HG02763 (cell line): ENCODE measurements around the gene NOL4L.
"Not testable (repeated sequence)": the region's sequence is repeated elsewhere in the genome, so short reads cannot be mapped to it uniquely, and the experiment has no call there.

Experiments used
- ATAC-seq: cut with Tn5 transposase; IDR thresholded peaks from one replicate; pipeline ENCODE4 v1.9.1; 2021; ENCODE audit warnings: mild to moderate bottlenecking, moderate library complexity; ENCODE audit not compliant: unreplicated experiment

The NOL4L gene

DNA sequence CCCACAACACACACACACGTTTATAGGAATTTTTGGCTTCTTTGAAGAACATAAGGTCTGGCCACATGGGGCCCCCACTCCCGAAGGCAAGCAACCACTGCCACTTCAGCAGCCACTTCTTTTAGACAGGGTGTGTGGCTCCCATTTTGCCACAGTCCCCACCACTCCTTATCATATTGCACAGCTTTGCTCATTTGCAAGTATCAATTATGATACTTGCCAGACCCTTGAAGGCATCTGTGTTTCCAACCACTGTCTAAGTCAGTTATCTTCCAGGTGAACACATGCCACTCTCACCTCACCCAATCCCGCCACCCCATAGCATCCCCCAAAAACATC, 73.1 kb downstream of the NOL4L start:
- no peak for ATAC-seq

- no peak for ATAC-seq
Observed at GRCh38 chr20:32511358-32512046, 73.6 kb downstream of the NOL4L start.

DNA sequence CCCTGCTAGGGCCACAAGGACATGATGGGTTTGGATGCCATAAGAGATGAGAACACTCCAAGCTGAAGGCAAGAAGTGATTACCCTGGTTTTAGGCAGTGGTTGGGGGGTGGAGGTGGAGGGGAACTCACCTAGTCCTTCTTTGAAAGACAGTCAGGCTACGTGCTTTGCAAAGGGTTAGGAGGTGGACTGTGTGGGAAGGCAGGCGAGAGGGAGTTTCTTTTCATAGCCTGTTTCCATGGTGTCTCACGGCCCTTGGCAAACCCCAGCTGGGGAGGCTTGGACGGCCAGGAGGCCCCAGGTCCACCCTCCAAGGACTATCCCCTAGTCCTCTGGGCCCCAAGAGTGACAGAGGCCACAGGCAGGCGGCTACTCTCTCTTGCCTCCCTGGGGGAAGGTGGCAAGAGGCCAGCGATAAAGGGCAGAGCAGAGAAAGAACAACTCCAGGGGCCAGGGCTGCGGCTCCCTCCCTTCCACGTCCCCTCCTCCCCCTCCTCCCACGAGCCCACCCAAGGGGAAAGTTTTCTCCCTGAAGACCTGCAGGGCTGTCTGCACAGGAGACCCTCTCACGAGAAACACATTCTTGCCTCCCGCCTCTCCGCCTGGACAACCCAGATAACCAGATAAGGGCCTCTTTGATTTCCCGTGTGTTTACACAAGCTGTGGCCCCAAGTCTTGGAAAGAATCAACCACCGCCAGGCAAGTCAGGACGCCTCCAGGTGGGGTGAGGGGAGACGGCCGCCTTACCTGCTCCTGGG, 74.4 kb downstream of the NOL4L start:
- ATAC-seq, result no peak

DNA sequence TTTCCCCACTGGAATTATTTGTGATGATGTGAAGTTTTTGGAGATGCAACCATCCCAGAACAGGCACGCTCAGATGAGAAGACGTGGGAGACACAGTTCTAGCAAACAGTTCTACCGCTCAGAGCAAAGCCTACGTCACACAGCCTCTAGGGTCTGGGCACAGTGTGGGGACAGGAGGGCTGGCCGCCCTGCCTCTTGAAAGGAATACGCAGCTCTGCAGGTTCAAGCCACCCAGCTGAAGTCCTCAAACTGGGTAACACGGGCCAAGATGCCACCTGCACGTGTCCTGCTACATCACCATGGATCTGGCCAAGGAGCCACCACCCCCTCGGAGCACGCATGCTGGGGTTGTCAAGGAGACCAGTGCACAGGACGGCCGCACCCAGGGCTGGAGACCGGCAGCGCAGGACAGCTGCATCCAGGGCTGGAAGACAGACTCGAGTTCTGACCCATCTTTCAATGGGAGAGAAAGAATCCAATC, 75.0 kb downstream of the NOL4L start:
- ATAC-seq, result no peak

- no peak for ATAC-seq
Observed at GRCh38 chr20:32509639-32510066, 75.5 kb downstream of the NOL4L start.

DNA sequence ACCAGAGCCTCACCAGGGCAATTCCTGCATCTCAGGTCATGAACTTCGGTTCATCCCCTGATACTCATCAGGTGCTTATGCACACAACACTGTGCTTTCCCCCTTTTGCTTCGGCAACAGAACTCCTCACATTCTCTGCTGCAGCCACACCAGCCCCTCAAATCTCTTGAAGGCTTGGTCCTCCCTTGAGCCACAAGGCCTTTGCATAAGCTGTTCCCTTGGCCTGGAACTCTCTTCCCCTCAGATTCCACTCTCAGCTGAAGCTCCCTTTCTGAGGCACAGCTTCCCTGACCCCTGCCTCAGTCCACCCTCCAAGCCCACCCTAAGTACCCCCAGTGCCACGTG, 76.4 kb downstream of the NOL4L start:
- no peak for ATAC-seq

GRCh38 chr20:32507998-32508774, 76.9 kb downstream of the NOL4L start:
- ATAC-seq, result no peak

GRCh38 chr20:32506721-32507120, 78.4 kb downstream of the NOL4L start:
- no peak for ATAC-seq

DNA sequence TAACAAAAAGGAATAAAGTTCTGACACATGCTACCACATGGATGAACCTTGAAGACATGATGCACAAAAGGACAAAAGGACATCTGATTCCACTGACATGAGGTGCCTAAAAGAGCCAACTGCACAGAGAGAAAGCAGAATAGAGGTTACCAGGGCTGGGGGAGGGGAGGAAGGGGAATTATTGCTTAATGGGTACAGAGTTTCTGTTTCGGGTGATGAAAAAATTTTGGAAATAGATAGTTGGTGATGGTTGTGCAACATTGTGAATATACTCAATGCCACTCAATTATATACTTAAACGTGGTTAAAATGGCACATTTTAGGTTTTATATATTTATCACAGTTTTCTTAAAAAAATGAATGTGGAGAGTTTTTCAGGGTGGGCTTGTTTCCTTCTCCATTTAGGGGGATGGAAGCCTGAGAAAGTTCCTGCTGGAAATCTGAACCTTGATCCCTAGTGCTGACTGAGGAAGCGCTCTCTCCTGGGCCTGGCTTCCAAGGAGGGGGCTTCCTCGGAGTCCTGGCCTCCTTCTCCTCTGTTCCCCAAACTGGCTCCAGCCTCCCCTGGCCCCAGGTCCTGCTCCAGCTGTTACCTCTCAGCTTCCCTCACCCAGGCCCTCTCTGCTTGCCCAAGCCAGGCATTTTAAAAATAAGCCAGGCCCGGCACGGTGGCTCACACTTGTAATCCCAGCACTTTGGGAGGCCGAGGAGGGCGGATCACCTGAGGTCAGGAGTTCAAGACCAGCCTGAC, 79.2 kb downstream of the NOL4L start:
- no peak for ATAC-seq

GRCh38 chr20:32501709-32502108, 83.4 kb downstream of the NOL4L start:
- ATAC-seq, result no peak

GRCh38 chr20:32497589-32498224, 87.4 kb downstream of the NOL4L start:
- no peak for ATAC-seq

DNA sequence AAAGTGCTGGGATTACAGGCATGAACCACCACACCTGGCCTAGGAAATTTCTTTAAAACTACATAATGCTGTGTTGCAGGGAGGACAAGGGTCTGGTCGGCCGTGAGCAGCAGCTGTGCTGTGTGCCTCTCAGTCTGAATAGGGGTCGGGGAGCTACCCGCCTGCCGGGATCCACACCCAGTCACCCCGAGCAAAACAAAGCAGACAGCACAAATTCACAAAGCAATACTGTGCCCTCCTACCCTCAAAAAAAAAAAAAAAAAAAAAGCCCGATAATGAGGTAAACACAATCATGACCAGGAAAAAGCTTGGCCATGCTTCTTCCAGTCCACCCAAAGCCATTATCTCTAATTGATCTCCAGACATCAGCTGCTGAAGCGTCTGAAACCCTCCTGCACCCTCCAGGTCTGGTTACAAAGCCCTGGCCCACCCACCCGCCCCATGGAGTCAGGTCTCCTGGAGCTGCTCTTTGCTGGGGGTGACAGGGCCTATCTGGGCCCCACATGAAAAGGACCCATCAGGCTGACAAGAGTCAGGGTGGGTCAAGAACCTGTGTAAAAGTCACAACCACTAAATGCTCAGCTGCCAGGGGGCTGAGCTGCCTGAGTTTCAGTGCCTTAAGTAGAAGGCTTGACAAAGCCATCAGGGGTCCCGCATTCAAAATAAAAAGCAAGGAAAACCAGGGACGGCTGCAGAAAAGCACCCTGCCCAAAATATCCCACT, 88.2 kb downstream of the NOL4L start:
- no peak for ATAC-seq

DNA sequence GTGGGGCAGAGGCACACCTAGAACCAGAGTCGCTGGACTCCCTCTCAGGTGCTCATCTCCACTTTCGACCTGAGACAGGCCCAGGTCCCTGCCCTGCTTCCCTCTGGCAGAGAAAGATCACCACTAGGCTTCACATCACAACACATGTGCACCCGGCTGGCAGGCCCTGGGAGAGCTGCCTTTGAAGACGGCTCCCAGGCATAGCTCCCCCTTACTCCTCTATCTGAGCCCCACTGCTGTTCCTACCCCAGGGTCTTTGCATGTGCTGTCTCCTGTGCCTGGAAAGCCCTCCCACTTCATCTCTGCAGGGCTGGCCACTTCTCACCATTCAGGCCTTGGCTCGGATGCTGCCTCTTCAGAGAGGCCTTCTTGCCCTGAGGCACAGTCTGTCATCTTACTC, 89.2 kb downstream of the NOL4L start:
- ATAC-seq, result no peak

DNA sequence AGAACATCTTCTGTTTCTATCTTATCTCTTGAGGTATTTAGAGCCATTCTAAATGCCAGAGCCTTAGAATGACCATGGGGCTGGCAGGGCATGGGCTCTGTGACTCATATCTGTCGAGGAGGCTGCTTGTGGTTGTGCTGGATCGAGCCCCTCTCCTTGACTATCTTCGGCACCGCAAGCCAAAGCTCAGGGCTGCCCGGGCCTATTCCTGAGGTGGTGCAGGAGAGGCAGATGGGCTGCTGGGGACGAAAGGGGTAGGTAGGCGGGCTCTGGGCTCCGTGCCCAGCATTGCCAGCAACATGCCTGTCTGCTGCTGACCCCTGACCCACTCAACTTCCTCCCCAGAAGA, 89.9 kb downstream of the NOL4L start:
- no peak for ATAC-seq

DNA sequence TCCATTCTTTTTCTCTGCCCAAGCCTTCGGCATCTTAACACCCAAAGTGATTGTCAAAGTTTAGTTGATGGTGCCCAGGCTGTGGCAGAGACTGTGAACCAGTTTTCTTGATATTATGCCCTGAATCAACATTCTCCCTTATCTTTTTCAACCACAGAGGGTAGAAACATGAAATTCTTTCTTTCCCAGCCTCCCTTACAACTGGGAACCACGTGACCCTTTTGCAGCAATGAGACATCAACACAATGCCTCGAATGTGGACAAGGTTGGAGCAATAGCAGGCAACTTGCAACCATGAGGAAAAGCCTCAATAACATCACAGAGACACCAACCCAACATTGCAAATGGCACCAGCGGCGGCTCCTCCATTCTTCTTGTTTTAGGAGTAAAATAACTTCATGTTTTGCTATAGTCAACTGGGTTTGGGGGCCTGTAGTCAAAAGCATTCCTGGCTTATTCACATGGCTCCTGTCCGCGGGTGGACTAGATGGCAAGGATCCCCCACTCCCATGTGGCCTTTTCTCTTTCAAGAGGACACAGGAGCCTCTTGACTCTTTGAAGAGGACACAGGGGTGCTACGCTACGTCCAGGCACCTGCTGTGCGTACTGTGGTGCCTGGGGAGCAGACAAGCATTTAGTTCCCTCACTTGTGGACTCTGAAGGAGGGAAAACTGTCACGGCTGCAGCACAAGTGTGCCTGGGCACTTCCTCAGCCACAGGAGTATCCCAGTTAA, 90.5 kb downstream of the NOL4L start:
- no peak for ATAC-seq

- no peak for ATAC-seq
Observed at GRCh38 chr20:32493356-32493755, 91.8 kb downstream of the NOL4L start.

DNA sequence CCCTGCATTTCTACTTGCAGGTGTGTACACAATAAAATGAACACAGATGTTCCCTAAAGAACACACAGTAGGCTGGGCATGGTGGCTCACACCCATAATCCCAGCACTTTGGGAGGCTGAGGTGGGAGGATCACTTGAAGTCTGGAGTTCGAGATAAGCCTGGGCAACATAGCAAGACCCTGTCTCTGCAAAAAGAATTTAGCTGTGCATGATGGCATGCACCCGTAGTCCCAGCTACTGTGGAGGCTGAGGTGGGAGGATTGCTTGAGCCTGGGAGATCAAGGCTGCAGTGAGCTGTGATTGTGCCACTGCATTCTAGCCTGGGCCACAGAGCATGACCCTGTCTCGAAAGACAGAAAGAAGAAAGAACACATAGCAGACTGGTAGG, 93.4 kb downstream of the NOL4L start:
- not testable (repeated sequence) for ATAC-seq

GRCh38 chr20:32490942-32491763, 94.0 kb downstream of the NOL4L start:
- ATAC-seq, result no peak
